HEK293T (cell line): ENCODE results near the gene NUDT14.

Experiments used
- BHLHE40 ChIP-seq: fragments of 450-650 bp; IDR thresholded peaks from 2 replicates; pipeline ENCODE4 v1.6.1; 2016; ENCODE audit warnings: mild to moderate bottlenecking, moderate library complexity, borderline replicate concordance
- FOXA1 ChIP-seq: fragments of 450-650 bp; IDR thresholded peaks from 2 replicates; pipeline ENCODE4 v1.6.1; 2016; ENCODE audit warnings: mild to moderate bottlenecking
- FOXM1 ChIP-seq: fragments of 450-650 bp; IDR thresholded peaks from 2 replicates; pipeline ENCODE4 v1.6.1; 2017; ENCODE audit warnings: mild to moderate bottlenecking, borderline replicate concordance
- SUZ12 ChIP-seq: fragments of 450-650 bp; IDR thresholded peaks from 2 replicates; pipeline ENCODE4 v1.6.1; 2016; ENCODE audit warnings: mild to moderate bottlenecking
- TF ChIP-seq, protein P1 (sequence below): fragments of 450-650 bp; IDR thresholded peaks from 2 replicates; pipeline ENCODE4 v1.6.1; 2016

DNA sequence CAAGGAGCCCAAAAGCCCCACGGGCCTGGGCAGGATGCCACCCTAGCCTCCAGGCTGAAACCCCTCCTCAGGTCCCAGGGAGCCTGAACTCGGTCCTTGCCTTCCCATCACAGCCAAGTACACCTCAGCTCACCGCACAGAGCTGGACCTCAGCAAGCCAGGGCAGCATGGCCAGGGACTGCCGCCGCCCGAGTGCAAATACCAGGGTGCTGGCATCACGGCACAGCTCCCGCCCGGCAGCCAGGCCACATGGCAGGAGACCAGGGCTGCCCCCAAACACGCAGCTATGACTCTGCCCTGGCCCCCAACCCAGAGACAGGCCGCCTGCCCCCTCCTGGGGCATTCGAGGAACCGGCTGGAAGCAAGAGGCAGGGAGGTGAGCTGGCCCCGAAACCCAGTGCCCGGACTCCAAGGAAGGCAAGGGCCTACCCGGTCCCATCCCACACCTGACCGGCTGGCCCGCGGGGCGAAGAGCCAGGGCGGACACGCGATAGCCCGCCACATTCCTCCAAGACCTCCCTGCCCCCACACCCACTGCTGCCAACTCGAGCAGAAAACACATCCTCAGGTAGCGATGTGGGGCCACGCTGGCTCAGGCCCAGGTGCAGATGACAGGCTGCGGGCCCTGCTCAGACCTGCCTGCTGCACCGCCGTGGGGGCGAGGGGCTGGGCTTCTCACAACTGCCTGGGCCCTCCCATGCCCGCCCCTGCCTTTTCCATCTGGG lies 15.2 kb downstream of the NUDT14 start:
- TF ChIP-seq BHLHE40 (no peak), FOXM1 (no peak), FOXA1 (no peak), SUZ12 (no peak)
- TF ChIP-seq, protein P1, sequence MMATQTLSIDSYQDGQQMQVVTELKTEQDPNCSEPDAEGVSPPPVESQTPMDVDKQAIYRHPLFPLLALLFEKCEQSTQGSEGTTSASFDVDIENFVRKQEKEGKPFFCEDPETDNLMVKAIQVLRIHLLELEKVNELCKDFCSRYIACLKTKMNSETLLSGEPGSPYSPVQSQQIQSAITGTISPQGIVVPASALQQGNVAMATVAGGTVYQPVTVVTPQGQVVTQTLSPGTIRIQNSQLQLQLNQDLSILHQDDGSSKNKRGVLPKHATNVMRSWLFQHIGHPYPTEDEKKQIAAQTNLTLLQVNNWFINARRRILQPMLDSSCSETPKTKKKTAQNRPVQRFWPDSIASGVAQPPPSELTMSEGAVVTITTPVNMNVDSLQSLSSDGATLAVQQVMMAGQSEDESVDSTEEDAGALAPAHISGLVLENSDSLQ, result no peak
